GM12878 (cell line): ENCODE results near the gene EMILIN3.

Experiments used
- SP1 ChIP-seq: IDR thresholded peaks from one replicate; pipeline ENCODE4 v1.6.1; 2011; ENCODE audit warnings: low read depth, low read length
- ZNF274 ChIP-seq: IDR thresholded peaks from one replicate; pipeline ENCODE4 v1.8.0; 2011; ENCODE audit not compliant: insufficient read length, insufficient read depth

DNA sequence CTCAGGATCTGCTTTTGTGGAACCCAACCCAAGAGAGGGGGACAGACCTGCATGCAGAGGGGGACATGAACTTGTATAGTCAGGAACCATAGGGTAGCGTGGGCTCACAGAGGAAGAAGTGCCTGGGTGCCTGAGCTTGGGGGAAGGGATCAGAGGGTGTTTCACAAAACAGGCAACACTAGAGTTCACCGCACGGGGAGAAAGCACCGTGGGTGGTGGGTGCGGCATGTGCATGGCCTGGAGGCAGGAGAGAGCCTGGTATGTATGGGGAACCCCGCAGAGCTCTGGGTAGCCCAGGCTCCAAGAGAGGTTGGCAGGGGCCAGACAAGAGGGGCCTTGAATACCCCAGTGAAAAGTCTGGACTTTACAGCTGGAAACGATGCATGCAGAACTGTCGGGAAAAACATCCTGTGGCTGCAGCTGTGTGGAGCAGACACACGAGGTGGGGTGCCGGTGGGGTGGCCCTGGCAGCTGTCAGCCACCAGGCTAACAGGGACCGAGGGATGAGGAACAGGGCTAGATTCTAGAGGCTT is 6.7 kb upstream of the EMILIN3 start:
- no peak for TF ChIP-seq ZNF274
- no peak for TF ChIP-seq SP1
